ENCODE measurements around the gene GAA.

The GAA gene

DNA sequence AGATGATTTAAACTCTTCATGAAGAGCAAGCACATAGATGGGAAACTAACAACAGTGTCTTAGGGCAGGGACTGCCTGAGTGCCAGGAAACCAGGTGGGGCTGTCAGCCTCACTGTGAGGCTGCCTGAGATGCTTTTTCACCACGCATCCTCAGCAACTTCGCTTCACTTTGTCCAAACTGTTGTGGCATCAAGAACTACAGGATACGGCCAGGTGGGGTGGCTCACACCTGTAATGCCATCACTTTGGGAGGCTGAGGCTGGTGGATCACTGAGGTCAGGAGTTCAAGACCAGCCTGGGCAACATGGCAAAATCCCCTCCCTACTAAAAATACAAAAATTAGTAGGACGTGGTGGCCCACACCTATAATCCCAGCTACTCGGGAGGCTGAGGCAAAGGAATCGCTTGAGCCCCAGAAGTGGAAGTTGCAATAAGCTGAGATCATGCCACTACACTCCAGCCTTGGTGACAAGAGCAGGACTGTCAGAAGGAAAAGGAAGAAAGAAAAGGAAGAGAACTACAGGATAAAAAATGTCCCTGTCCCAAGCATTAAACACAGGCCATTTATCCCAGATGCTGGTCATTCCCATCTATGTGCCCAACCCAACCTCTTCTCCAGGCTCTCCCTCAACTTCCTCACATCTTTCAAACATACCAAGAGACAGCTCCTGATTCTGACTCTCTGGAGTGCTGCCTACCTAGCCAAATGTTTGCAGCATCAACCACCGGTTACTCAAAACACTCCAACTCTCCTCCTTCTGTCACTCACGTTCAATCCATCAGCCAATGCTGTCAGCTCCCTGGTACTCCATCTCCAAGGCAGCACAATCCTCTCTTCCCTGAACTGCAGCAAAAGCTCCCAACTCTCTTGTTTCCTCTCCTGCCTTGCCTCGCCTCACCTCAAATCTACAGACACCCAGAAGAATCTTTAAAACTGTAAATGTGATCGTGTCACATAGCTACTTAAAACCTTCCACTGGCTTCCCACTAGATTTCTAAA lies 44.0 kb downstream of the GAA start:
- no peak for TF ChIP-seq CTCF (IDR thresholded peaks at IDR 0.05; ENCODE audit: low read length, missing control alignments)
- peak overlapping the region; percentile 87 for H3K4me3 ChIP-seq (replicated peaks; ENCODE audit: low read depth, low read length)
- no peak for DNase-seq (ENCODE audit: low read depth)

GRCh38 chr17:80146121-80147034 lies 45.0 kb downstream of the GAA start:
- TF ChIP-seq CTCF (IDR thresholded peaks at IDR 0.05; ENCODE audit: low read length, missing control alignments), result no peak
- H3K4me3 ChIP-seq (replicated peaks; ENCODE audit: low read depth, low read length), result peak overlapping the region; percentile 87
- DNase-seq (ENCODE audit: low read depth), result no peak

- DNase-seq (ENCODE audit: low read depth), result peak; percentile 99
- H3K4me3 ChIP-seq (replicated peaks; ENCODE audit: low read depth, low read length), result peak within 1 kb of the TSS; percentile 87
- no peak for TF ChIP-seq CTCF (IDR thresholded peaks at IDR 0.05; ENCODE audit: low read length, missing control alignments)
These were observed 45.8 kb downstream of the GAA start, which contains the start of gene EIF4A3 for GRCh38 chr17:80147035-80147822. TSS of gene EIF4A3 (minus strand) at chr17:80147128. CDS start at chr17:80146961, 167 bp downstream.

- no peak overlapping the region for H3K4me3 ChIP-seq (replicated peaks; ENCODE audit: low read depth, low read length)
- TF ChIP-seq CTCF (IDR thresholded peaks at IDR 0.05; ENCODE audit: low read length, missing control alignments), result no peak
- peak; percentile 76 for DNase-seq (ENCODE audit: low read depth)
These were observed 50.0 kb downstream of the GAA start for GRCh38 chr17:80151333-80151732.

DNA sequence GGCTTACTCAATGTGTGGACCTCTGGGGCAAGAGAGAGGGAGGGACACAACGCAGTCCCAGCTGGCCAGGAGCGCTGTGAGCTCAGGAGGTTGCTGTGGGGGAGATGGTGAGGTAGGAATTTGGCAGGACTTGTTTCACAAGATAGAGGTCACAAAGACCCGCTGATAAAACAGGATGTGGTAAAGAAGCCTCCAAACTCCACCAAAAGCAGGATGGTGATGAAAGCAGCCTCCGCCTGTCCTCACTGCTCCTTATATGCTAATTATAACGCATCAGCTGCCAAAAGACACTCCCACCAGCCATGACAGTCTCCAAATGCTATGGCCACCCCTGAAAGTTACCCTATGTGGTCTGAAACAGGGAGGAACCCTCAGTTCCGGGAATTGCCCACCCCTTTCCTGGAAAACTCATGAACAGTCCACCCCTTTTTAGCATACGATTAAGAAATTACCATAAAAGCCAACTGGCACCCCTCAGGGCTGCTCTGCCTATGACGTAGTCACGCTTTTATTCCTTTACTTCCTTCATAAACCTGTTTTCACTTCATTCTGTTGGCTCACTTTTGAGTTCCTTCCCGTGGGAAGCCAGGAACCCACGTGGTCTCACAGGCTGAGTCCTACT lies 50.8 kb downstream of the GAA start:
- peak; percentile 82 for DNase-seq (ENCODE audit: low read depth)
- TF ChIP-seq CTCF (IDR thresholded peaks at IDR 0.05; ENCODE audit: low read length, missing control alignments), result no peak
- H3K4me3 ChIP-seq (replicated peaks; ENCODE audit: low read depth, low read length), result no peak overlapping the region

- DNase-seq (ENCODE audit: low read depth), result no peak
- TF ChIP-seq CTCF (IDR thresholded peaks at IDR 0.05; ENCODE audit: low read length, missing control alignments), result no peak
These were observed 51.6 kb downstream of the GAA start for GRCh38 chr17:80153004-80153403.

More at GRCh38 chr17:80153004-80153403, 51.6 kb downstream of the GAA start:
- H3K4me3 ChIP-seq (replicated peaks; ENCODE audit: low read depth, low read length), result no peak overlapping the region

All from fibroblast of pulmonary artery (primary cell).